ENCODE measurements around the gene MYBPC2. TPM values are rescaled to one million over a fixed set of nuclear protein-coding genes. Genes with fewer than 3 reads are reported as not detected.

The MYBPC2 gene
- total and polyA plus RNA-seq, 4 experiments from 2014 or later, result 0.10 TPM; not detected in 3

GRCh38 chr19:50489461-50490011, 56.8 kb downstream of the MYBPC2 start:
- Histone ChIP-seq H3K27ac (ENCODE audit: low read depth, low read length) (no peak overlapping the region), H3K9me3 (ENCODE audit: control insufficient read depth in 1 of 2, low read length in 2 of 2) (no peaks in the 10 kb centered on the region), H3K27me3 (ENCODE audit: insufficient read depth, low read length) (no peaks in the 10 kb centered on the region), H3K4me1 (ENCODE audit: insufficient read depth, low read length) (peaks cover 12% of the 10 kb centered on the region), H3K4me3 (ENCODE audit: low read length in 2 of 2) (no peak overlapping the region), H3K36me3 (ENCODE audit: insufficient read depth, low read length) (no peaks in the 10 kb centered on the region)
- ChIA-PET POLR2A (ENCODE audit: partially characterized antibody) (no interaction called here), CTCF (ENCODE audit: partially characterized antibody) (no interaction called here)
- Mint-ChIP-seq H3K4me3 (peak overlapping the region in 1 of 8 donors; percentile 34), H3K36me3 (peaks cover 13 to 17% of the 10 kb centered on the region in 2 donors), H3K9me3 (peaks cover 0 to 2% (median 0%) of the 10 kb centered on the region in 8 donors), H3K27ac (no peak overlapping the region), H3K4me1 (peaks cover 20 to 40% (median 29%) of the 10 kb centered on the region in 4 donors), H3K27me3 (no peaks in the 10 kb centered on the region)
- DNase-seq, result no peak
- intact Hi-C loops (cut with micrococcal nuclease), result no loop called here

GRCh38 chr19:50490411-50490811, 57.7 kb downstream of the MYBPC2 start:
- peaks cover 0 to 2% (median 0%) of the 10 kb centered on the region in 8 donors for H3K9me3 Mint-ChIP-seq
- no peaks in the 10 kb centered on the region for H3K9me3 ChIP-seq (ENCODE audit: control insufficient read depth in 1 of 2, low read length in 2 of 2)
- peaks cover 12 to 15% of the 10 kb centered on the region in 2 donors for H3K36me3 Mint-ChIP-seq
- peaks cover 12% of the 10 kb centered on the region for H3K4me1 ChIP-seq (ENCODE audit: insufficient read depth, low read length)
- CTCF ChIA-PET (ENCODE audit: partially characterized antibody), result no interaction called here
- no peak for DNase-seq
- no peaks in the 10 kb centered on the region for H3K27me3 ChIP-seq (ENCODE audit: insufficient read depth, low read length)
- POLR2A ChIA-PET (ENCODE audit: partially characterized antibody), result no interaction called here
- no peaks in the 10 kb centered on the region for H3K27me3 Mint-ChIP-seq
- H3K27ac Mint-ChIP-seq, result peak overlapping the region in 2 of 7 donors; percentile 17 to 55
- H3K4me3 ChIP-seq (ENCODE audit: low read length in 2 of 2), result no peak overlapping the region
- intact Hi-C loops (cut with micrococcal nuclease), result no loop called here
- no peak overlapping the region for H3K4me3 Mint-ChIP-seq
- no peak overlapping the region for H3K27ac ChIP-seq (ENCODE audit: low read depth, low read length)
- H3K4me1 Mint-ChIP-seq, result peaks cover 20 to 40% (median 29%) of the 10 kb centered on the region in 4 donors
- H3K36me3 ChIP-seq (ENCODE audit: insufficient read depth, low read length), result no peaks in the 10 kb centered on the region

GRCh38 chr19:50490991-50491472, 58.3 kb downstream of the MYBPC2 start:
- intact Hi-C loops (cut with micrococcal nuclease), result no loop called here
- Histone ChIP-seq H3K9me3 (ENCODE audit: control insufficient read depth in 1 of 2, low read length in 2 of 2) (no peaks in the 10 kb centered on the region), H3K27ac (ENCODE audit: low read depth, low read length) (no peak overlapping the region), H3K4me1 (ENCODE audit: insufficient read depth, low read length) (peaks cover 12% of the 10 kb centered on the region), H3K36me3 (ENCODE audit: insufficient read depth, low read length) (no peaks in the 10 kb centered on the region), H3K4me3 (ENCODE audit: low read length in 2 of 2) (no peak overlapping the region), H3K27me3 (ENCODE audit: insufficient read depth, low read length) (no peaks in the 10 kb centered on the region)
- DNase-seq, result no peak
- CTCF ChIA-PET (ENCODE audit: partially characterized antibody), result no interaction called here
- POLR2A ChIA-PET (ENCODE audit: partially characterized antibody), result no interaction called here
- Mint-ChIP-seq H3K9me3 (no peaks in the 10 kb centered on the region), H3K36me3 (peaks cover 9 to 11% of the 10 kb centered on the region in 2 donors), H3K27ac (peak overlapping the region in 6 of 7 donors; percentile 43 to 83 (median 62)), H3K4me3 (peak overlapping the region in 1 of 8 donors; percentile 29), H3K4me1 (peaks cover 20 to 40% (median 27%) of the 10 kb centered on the region in 4 donors), H3K27me3 (no peaks in the 10 kb centered on the region)

GRCh38 chr19:50492303-50493052, 59.8 kb downstream of the MYBPC2 start:
- Histone ChIP-seq H3K36me3 (ENCODE audit: insufficient read depth, low read length) (no peaks in the 10 kb centered on the region), H3K27ac (ENCODE audit: low read depth, low read length) (no peak overlapping the region)
- no peak for DNase-seq

GRCh38 chr19:50493171-50493570, 60.5 kb downstream of the MYBPC2 start:
- Mint-ChIP-seq H3K27ac (no peak overlapping the region), H3K27me3 (no peaks in the 10 kb centered on the region), H3K4me1 (peaks cover 19 to 35% (median 21%) of the 10 kb centered on the region in 4 donors), H3K36me3 (peaks cover 7 to 14% of the 10 kb centered on the region in 2 donors), H3K9me3 (no peaks in the 10 kb centered on the region), H3K4me3 (no peak overlapping the region)
- ChIA-PET POLR2A (ENCODE audit: partially characterized antibody) (no interaction called here), CTCF (ENCODE audit: partially characterized antibody) (no interaction called here)
- no peak for DNase-seq
- Histone ChIP-seq H3K9me3 (ENCODE audit: control insufficient read depth in 1 of 2, low read length in 2 of 2) (no peaks in the 10 kb centered on the region), H3K36me3 (ENCODE audit: insufficient read depth, low read length) (no peaks in the 10 kb centered on the region), H3K4me3 (ENCODE audit: low read length in 2 of 2) (no peak overlapping the region), H3K4me1 (ENCODE audit: insufficient read depth, low read length) (peaks cover 12% of the 10 kb centered on the region), H3K27ac (ENCODE audit: low read depth, low read length) (no peak overlapping the region), H3K27me3 (ENCODE audit: insufficient read depth, low read length) (no peaks in the 10 kb centered on the region)
- intact Hi-C loops (cut with micrococcal nuclease), result no loop called here

More at GRCh38 chr19:50492303-50493052, 59.8 kb downstream of the MYBPC2 start:
- Mint-ChIP-seq H3K4me1 (peaks cover 19 to 38% (median 22%) of the 10 kb centered on the region in 4 donors), H3K9me3 (no peaks in the 10 kb centered on the region), H3K27ac (peak overlapping the region; percentile 50 to 92 (median 78)), H3K36me3 (peaks cover 7 to 14% of the 10 kb centered on the region in 2 donors), H3K27me3 (no peaks in the 10 kb centered on the region), H3K4me3 (peak overlapping the region in 6 of 8 donors; percentile 18 to 72 (median 52))
- POLR2A ChIA-PET (ENCODE audit: partially characterized antibody), result no interaction called here
- Histone ChIP-seq H3K4me3 (ENCODE audit: low read length in 2 of 2) (no peak overlapping the region), H3K4me1 (ENCODE audit: insufficient read depth, low read length) (peaks cover 12% of the 10 kb centered on the region), H3K27me3 (ENCODE audit: insufficient read depth, low read length) (no peaks in the 10 kb centered on the region), H3K9me3 (ENCODE audit: control insufficient read depth in 1 of 2, low read length in 2 of 2) (no peaks in the 10 kb centered on the region)
- CTCF ChIA-PET (ENCODE audit: partially characterized antibody), result no interaction called here
- intact Hi-C loops (cut with micrococcal nuclease), result no loop called here

- DNase-seq, result no peak
These were observed 61.7 kb downstream of the MYBPC2 start for GRCh38 chr19:50494186-50495019.

More at GRCh38 chr19:50494186-50495019, 61.7 kb downstream of the MYBPC2 start:
- no peaks in the 10 kb centered on the region for H3K36me3 ChIP-seq (ENCODE audit: insufficient read depth, low read length)
- Mint-ChIP-seq H3K4me1 (peaks cover 15 to 27% (median 20%) of the 10 kb centered on the region in 4 donors), H3K27me3 (no peaks in the 10 kb centered on the region), H3K9me3 (no peaks in the 10 kb centered on the region), H3K27ac (peak overlapping the region in 3 of 7 donors; percentile 23 to 58 (median 37)), H3K36me3 (peaks cover 3 to 10% of the 10 kb centered on the region in 2 donors), H3K4me3 (peak overlapping the region in 1 of 8 donors; percentile 28)
- CTCF ChIA-PET (ENCODE audit: partially characterized antibody), result no interaction called here
- POLR2A ChIA-PET (ENCODE audit: partially characterized antibody), result no interaction called here
- no peak overlapping the region for H3K27ac ChIP-seq (ENCODE audit: low read depth, low read length)
- intact Hi-C loops (cut with micrococcal nuclease), result no loop called here
- no peaks in the 10 kb centered on the region for H3K9me3 ChIP-seq (ENCODE audit: control insufficient read depth in 1 of 2, low read length in 2 of 2)
- H3K4me3 ChIP-seq (ENCODE audit: low read length in 2 of 2), result no peak overlapping the region
- no peaks in the 10 kb centered on the region for H3K27me3 ChIP-seq (ENCODE audit: insufficient read depth, low read length)
- peaks cover 12% of the 10 kb centered on the region for H3K4me1 ChIP-seq (ENCODE audit: insufficient read depth, low read length)

Measured in CD4-positive, alpha-beta memory T cell (primary cell).